Stimulated activated memory B cell treated with anti-CD40 and anti-IgM and Interleukin-4, amounts not matched to agents 10 μg/mL and 1 μg/mL and 100 μg/mL, for 72 hours (primary cell): ENCODE measurements around the gene DERL3.

Source experiments
- ATAC-seq: fragments of 150-1000 bp; cut with Tn5 transposase; 2 replicates; pipeline ENCODE4 v1.10.0; 2021
- H3K27ac Mint-ChIP-seq: one replicate; pipeline ENCODE4 v1.8.0; 2022; ENCODE audit warnings: mild to moderate bottlenecking, mixed read lengths
- H3K27me3 Mint-ChIP-seq: one replicate; pipeline ENCODE4 v1.8.0; 2022; ENCODE audit warnings: mixed read lengths
- H3K36me3 Mint-ChIP-seq: one replicate; pipeline ENCODE4 v1.8.0; 2022; ENCODE audit warnings: mixed read lengths
- H3K4me1 Mint-ChIP-seq: one replicate; pipeline ENCODE4 v1.8.0; 2022; ENCODE audit warnings: mixed read lengths
- H3K4me3 Mint-ChIP-seq: one replicate; pipeline ENCODE4 v1.8.0; 2022; ENCODE audit warnings: mild to moderate bottlenecking, moderate library complexity, mixed read lengths
- H3K9me3 Mint-ChIP-seq: one replicate; pipeline ENCODE4 v1.8.0; 2022; ENCODE audit warnings: mixed read lengths

DERL3 gene

GRCh38 chr22:23806837-23807236 lies 32.0 kb downstream of the DERL3 start:
- H3K27ac Mint-ChIP-seq = peak overlapping the region; percentile 94
- H3K36me3 Mint-ChIP-seq = peaks cover 68% of the 10 kb centered on the region
- no peaks in the 10 kb centered on the region for H3K27me3 Mint-ChIP-seq
- peak; percentile 53 for ATAC-seq
- no peaks in the 10 kb centered on the region for H3K9me3 Mint-ChIP-seq
- H3K4me1 Mint-ChIP-seq = peaks cover 69% of the 10 kb centered on the region
- H3K4me3 Mint-ChIP-seq = peak overlapping the region; percentile 10

GRCh38 chr22:23804781-23805291 lies 34.0 kb downstream of the DERL3 start:
- peaks cover 75% of the 10 kb centered on the region for H3K4me1 Mint-ChIP-seq
- H3K36me3 Mint-ChIP-seq = peaks cover 61% of the 10 kb centered on the region
- no peaks in the 10 kb centered on the region for H3K9me3 Mint-ChIP-seq
- peak overlapping the region; percentile 94 for H3K27ac Mint-ChIP-seq
- ATAC-seq = no peak
- peak overlapping the region; percentile 82 for H3K4me3 Mint-ChIP-seq
- H3K27me3 Mint-ChIP-seq = no peaks in the 10 kb centered on the region

- H3K27me3 Mint-ChIP-seq = no peaks in the 10 kb centered on the region
- peaks cover 68% of the 10 kb centered on the region for H3K36me3 Mint-ChIP-seq
- H3K9me3 Mint-ChIP-seq = no peaks in the 10 kb centered on the region
- no peak for ATAC-seq
- peak overlapping the region; percentile 88 for H3K4me3 Mint-ChIP-seq
- H3K27ac Mint-ChIP-seq = peak overlapping the region; percentile 94
- peaks cover 90% of the 10 kb centered on the region for H3K4me1 Mint-ChIP-seq
Observed at GRCh38 chr22:23803001-23803819, 35.6 kb downstream of the DERL3 start.

GRCh38 chr22:23801886-23802377 lies 36.9 kb downstream of the DERL3 start:
- H3K4me1 Mint-ChIP-seq = peaks cover 89% of the 10 kb centered on the region
- H3K4me3 Mint-ChIP-seq = peak overlapping the region; percentile 88
- peaks cover 66% of the 10 kb centered on the region for H3K36me3 Mint-ChIP-seq
- ATAC-seq = no peak
- peak overlapping the region; percentile 94 for H3K27ac Mint-ChIP-seq
- H3K9me3 Mint-ChIP-seq = no peaks in the 10 kb centered on the region
- H3K27me3 Mint-ChIP-seq = no peaks in the 10 kb centered on the region

GRCh38 chr22:23801238-23801821 lies 37.5 kb downstream of the DERL3 start:
- Mint-ChIP-seq H3K4me3 (peak overlapping the region; percentile 88), H3K9me3 (no peaks in the 10 kb centered on the region), H3K36me3 (peaks cover 67% of the 10 kb centered on the region), H3K4me1 (peaks cover 87% of the 10 kb centered on the region), H3K27me3 (no peaks in the 10 kb centered on the region), H3K27ac (peak overlapping the region; percentile 94)
- peak; percentile 10 for ATAC-seq

- peak overlapping the region; percentile 88 for H3K4me3 Mint-ChIP-seq
- peak overlapping the region; percentile 94 for H3K27ac Mint-ChIP-seq
- H3K27me3 Mint-ChIP-seq = no peaks in the 10 kb centered on the region
- no peaks in the 10 kb centered on the region for H3K9me3 Mint-ChIP-seq
- H3K36me3 Mint-ChIP-seq = peaks cover 65% of the 10 kb centered on the region
- peak; percentile 89 for ATAC-seq
- H3K4me1 Mint-ChIP-seq = peaks cover 81% of the 10 kb centered on the region
Observed at GRCh38 chr22:23800297-23801237, 38.2 kb downstream of the DERL3 start.

GRCh38 chr22:23796461-23796860 lies 42.3 kb downstream of the DERL3 start:
- Mint-ChIP-seq H3K9me3 (no peaks in the 10 kb centered on the region), H3K36me3 (peaks cover 55% of the 10 kb centered on the region), H3K27ac (peak overlapping the region; percentile 76), H3K4me1 (peaks cover 56% of the 10 kb centered on the region), H3K27me3 (no peaks in the 10 kb centered on the region), H3K4me3 (no peak overlapping the region)
- ATAC-seq = no peak

GRCh38 chr22:23793326-23793725 lies 45.5 kb downstream of the DERL3 start:
- H3K27ac Mint-ChIP-seq = peak overlapping the region; percentile 50
- H3K36me3 Mint-ChIP-seq = peaks cover 53% of the 10 kb centered on the region
- no peak overlapping the region for H3K4me3 Mint-ChIP-seq
- H3K9me3 Mint-ChIP-seq = no peaks in the 10 kb centered on the region
- no peak for ATAC-seq
- H3K4me1 Mint-ChIP-seq = peaks cover 43% of the 10 kb centered on the region
- H3K27me3 Mint-ChIP-seq = no peaks in the 10 kb centered on the region

GRCh38 chr22:23791738-23792645 lies 46.8 kb downstream of the DERL3 start:
- Mint-ChIP-seq H3K9me3 (no peaks in the 10 kb centered on the region), H3K4me1 (peaks cover 41% of the 10 kb centered on the region), H3K27ac (peak overlapping the region; percentile 50), H3K27me3 (no peaks in the 10 kb centered on the region), H3K36me3 (peaks cover 47% of the 10 kb centered on the region), H3K4me3 (no peak overlapping the region)
- ATAC-seq = no peak

- Mint-ChIP-seq H3K36me3 (peaks cover 38% of the 10 kb centered on the region), H3K9me3 (no peaks in the 10 kb centered on the region), H3K4me3 (no peak overlapping the region), H3K4me1 (peaks cover 43% of the 10 kb centered on the region), H3K27ac (no peak overlapping the region), H3K27me3 (no peaks in the 10 kb centered on the region)
- ATAC-seq = no peak
Observed at GRCh38 chr22:23790819-23791737, 47.7 kb downstream of the DERL3 start.

- Mint-ChIP-seq H3K4me3 (no peak overlapping the region), H3K27me3 (no peaks in the 10 kb centered on the region), H3K9me3 (no peaks in the 10 kb centered on the region), H3K4me1 (peaks cover 43% of the 10 kb centered on the region), H3K36me3 (peaks cover 33% of the 10 kb centered on the region), H3K27ac (peak overlapping the region; percentile 60)
- ATAC-seq = no peak
Observed at GRCh38 chr22:23789638-23790037, 49.2 kb downstream of the DERL3 start.

- peak overlapping the region; percentile 55 for H3K4me3 Mint-ChIP-seq
- ATAC-seq = no peak
- H3K27ac Mint-ChIP-seq = peak overlapping the region; percentile 60
- H3K4me1 Mint-ChIP-seq = peaks cover 43% of the 10 kb centered on the region
- H3K36me3 Mint-ChIP-seq = peaks cover 28% of the 10 kb centered on the region
- H3K9me3 Mint-ChIP-seq = no peaks in the 10 kb centered on the region
- no peaks in the 10 kb centered on the region for H3K27me3 Mint-ChIP-seq
Observed at GRCh38 chr22:23789121-23789520, 49.7 kb downstream of the DERL3 start.

GRCh38 chr22:23787910-23788309 lies 50.9 kb downstream of the DERL3 start:
- Mint-ChIP-seq H3K4me1 (peaks cover 37% of the 10 kb centered on the region), H3K36me3 (peaks cover 19% of the 10 kb centered on the region), H3K4me3 (peak overlapping the region; percentile 87), H3K27me3 (no peaks in the 10 kb centered on the region), H3K9me3 (no peaks in the 10 kb centered on the region), H3K27ac (peak overlapping the region; percentile 86)
- no peak for ATAC-seq
